Suprapubic skin (tissue), 4 donors: ENCODE results near the gene PCDHAC2. TPM values are rescaled to one million over a fixed set of nuclear protein-coding genes. Genes with fewer than 3 reads are reported as not detected.

ENCODE experiments used
- DNase-seq, 2 donors: peaks; one replicate each; pipeline ENCODE4 v3.0.0-alpha.2; 2019; ENCODE audit warnings: low spot score in 2 of 2
- H3K27ac ChIP-seq: fragments of 200-600 bp; sonication (generic); one replicate; pipeline ENCODE4 v1.5.1; 2019
- H3K27me3 ChIP-seq: fragments of 200-600 bp; sonication (generic); one replicate; pipeline ENCODE4 v1.5.1; 2019
- H3K36me3 ChIP-seq: fragments of 200-600 bp; sonication (generic); one replicate; pipeline ENCODE4 v1.5.1; 2019
- H3K4me1 ChIP-seq: fragments of 200-600 bp; sonication (generic); one replicate; pipeline ENCODE4 v1.5.1; 2019
- H3K4me3 ChIP-seq: fragments of 200-600 bp; sonication (generic); one replicate; pipeline ENCODE4 v1.5.1; 2019; ENCODE audit warnings: mild to moderate bottlenecking
- H3K9me3 ChIP-seq: fragments of 200-600 bp; sonication (generic); one replicate; pipeline ENCODE4 v1.5.1; 2019
- CTCF ChIP-seq, 2 donors: fragments of 200-600 bp in 1 of 2; fragments of 450-650 bp in 1 of 2; sonication (generic) in 1 of 2; IDR thresholded peaks; one replicate each; pipeline ENCODE4 v1.5.1; 2016 to 2019; ENCODE audit warnings: antibody characterized with exemption in 2 of 2, mild to moderate bottlenecking in 1 of 2, moderate library complexity in 1 of 2
- EP300 ChIP-seq: sonication (generic); formaldehyde crosslinking; IDR thresholded peaks from one replicate; pipeline ENCODE4 v1.6.1; 2017; ENCODE audit warnings: antibody characterized with exemption
- POLR2A ChIP-seq, 2 donors: fragments of 450-650 bp; IDR thresholded peaks; one replicate each; pipeline ENCODE4 v1.6.1; 2017; ENCODE audit warnings: antibody characterized with exemption in 2 of 2, mild to moderate bottlenecking in 2 of 2, moderate library complexity in 2 of 2
- POLR2AphosphoS5 ChIP-seq, 3 donors: sonication (generic); formaldehyde crosslinking; IDR thresholded peaks; one replicate each; pipeline ENCODE4 v1.6.1; 2017; ENCODE audit warnings: antibody characterized with exemption in 3 of 3
- WGBS: methylation state at CpG from one replicate; pipeline ENCODE4 v1.1.5; 2018; 5-methylcytosine and 5-hydroxymethylcytosine counted together
- total RNA-seq, 4 donors: library from RNA; depleted of rRNA; stranded (reverse); fragments of >200 nt; gene quantifications; one replicate each; pipeline ENCODE4 v1.1.0, GENCODE V29; 2016

PCDHAC2 gene
- under 1 TPM in 1 of 4 donors, not detected in 3; 0.13 TPM for total RNA-seq

GRCh38 chr5:140966293-140967225, at the start of gene PCDHAC2:
Gene PCDHAC2 (plus strand): TSS chr5:140966476. CDS start chr5:140966767, 291 bp downstream.
- no peak within 1 kb of the TSS for H3K27ac ChIP-seq
- H3K4me3 ChIP-seq, result peak within 1 kb of the TSS; percentile 53
- TF ChIP-seq CTCF (IDR thresholded peaks at IDR 0.05), result no peak
- TF ChIP-seq EP300, result no peak
- TF ChIP-seq POLR2AphosphoS5 (IDR thresholded peaks at IDR 0.05), result no peak
- TF ChIP-seq POLR2A (IDR thresholded peaks at IDR 0.05), result no peak
- H3K36me3 ChIP-seq, result no peaks in the 10 kb centered on the region
- DNase-seq, result no peak
- H3K4me1 ChIP-seq, result peaks cover 15% of the 10 kb centered on the region
- peaks cover 25% of the 10 kb centered on the region for H3K27me3 ChIP-seq
- WGBS, result 3% methylated on average over 20 of the region's 80 CpGs
- H3K9me3 ChIP-seq, result no peaks in the 10 kb centered on the region

GRCh38 chr5:140923601-140924000, 42.7 kb upstream of the PCDHAC2 start:
- Histone ChIP-seq H3K27me3 (peaks cover 22% of the 10 kb centered on the region), H3K9me3 (no peaks in the 10 kb centered on the region), H3K4me3 (no peak overlapping the region), H3K36me3 (no peaks in the 10 kb centered on the region), H3K4me1 (peaks cover 16% of the 10 kb centered on the region), H3K27ac (no peak overlapping the region)
- DNase-seq, result no peak
- no peak for TF ChIP-seq CTCF (IDR thresholded peaks at IDR 0.05)
- no peak for TF ChIP-seq POLR2A (IDR thresholded peaks at IDR 0.05)
- no peak for TF ChIP-seq EP300
- no peak for TF ChIP-seq POLR2AphosphoS5 (IDR thresholded peaks at IDR 0.05)
- WGBS, result 69% methylated on average over 4 of the region's 4 CpGs

DNA sequence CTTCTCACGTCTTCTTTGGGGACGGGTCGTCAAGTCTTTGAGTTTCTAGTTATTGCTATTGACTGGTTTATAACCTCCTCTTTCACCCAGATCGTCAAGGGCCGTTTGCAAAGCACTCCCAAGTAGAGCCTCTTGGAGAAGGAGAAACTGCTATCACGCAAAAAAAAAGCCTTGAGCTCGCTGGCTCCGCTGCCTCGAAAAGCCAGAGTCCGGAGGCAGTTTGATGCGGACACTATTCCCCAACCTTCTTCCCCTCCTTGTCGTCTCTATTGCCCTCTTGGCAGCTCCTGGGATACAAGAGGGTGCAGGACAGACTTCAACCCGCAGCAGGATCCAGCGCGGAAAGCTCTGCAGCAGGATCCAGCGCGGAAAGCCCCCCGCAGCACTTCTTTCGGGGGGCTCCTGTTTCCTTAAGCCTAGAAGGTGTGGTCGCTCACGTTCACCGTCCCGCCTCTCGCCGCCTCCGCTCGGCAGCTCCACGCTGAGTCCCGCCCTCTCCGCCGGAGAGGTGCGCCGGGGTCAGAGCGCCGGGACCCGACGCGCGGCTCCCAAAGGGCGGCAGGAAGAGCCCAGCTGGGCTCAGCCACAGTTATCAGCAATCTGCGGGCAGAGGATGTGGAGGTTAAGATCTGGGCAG, 40.4 kb upstream of the PCDHAC2 start, which contains the start of gene PCDHAC1:
TSS of gene PCDHAC1 (plus strand) at position 494 of the 637 bp plus-strand sequence. CDS start 594 bp downstream, outside the sequence.
- Histone ChIP-seq H3K4me1 (peaks cover 16% of the 10 kb centered on the region), H3K27ac (no peak within 1 kb of the TSS), H3K27me3 (peaks cover 28% of the 10 kb centered on the region), H3K4me3 (peak within 1 kb of the TSS; percentile 53), H3K36me3 (no peaks in the 10 kb centered on the region), H3K9me3 (no peaks in the 10 kb centered on the region)
- DNase-seq, result no peak
- no peak for TF ChIP-seq EP300
- no peak for TF ChIP-seq POLR2AphosphoS5 (IDR thresholded peaks at IDR 0.05)
- no peak for TF ChIP-seq POLR2A (IDR thresholded peaks at IDR 0.05)
- TF ChIP-seq CTCF (IDR thresholded peaks at IDR 0.05), result no peak
- 5% methylated on average over 12 of the region's 41 CpGs for WGBS

- WGBS, result 7% methylated on average over 6 of the region's 74 CpGs
- peak; percentile 41 to 70 for TF ChIP-seq CTCF (IDR thresholded peaks at IDR 0.05)
- TF ChIP-seq POLR2AphosphoS5 (IDR thresholded peaks at IDR 0.05), result no peak
- no peak for TF ChIP-seq POLR2A (IDR thresholded peaks at IDR 0.05)
- TF ChIP-seq EP300, result no peak
- H3K4me3 ChIP-seq, result peak overlapping the region; percentile 53
- H3K27me3 ChIP-seq, result peaks cover 28% of the 10 kb centered on the region
- peak; percentile 76 to 85 for DNase-seq
- no peaks in the 10 kb centered on the region for H3K36me3 ChIP-seq
- H3K9me3 ChIP-seq, result no peaks in the 10 kb centered on the region
- no peak overlapping the region for H3K27ac ChIP-seq
- H3K4me1 ChIP-seq, result peaks cover 16% of the 10 kb centered on the region
Observed at GRCh38 chr5:140926443-140927227, 39.6 kb upstream of the PCDHAC2 start.
